Spleen (tissue), 7 donors: ENCODE measurements around the gene GPRIN1.

Experiments
- CTCF ChIP-seq, 11 experiments: fragments of 200-600 bp in 7 of 11; fragments of 450-650 bp in 4 of 11; sonication (generic) in 4 of 11; IDR thresholded peaks in 8 of 11; conservative IDR thresholded peaks in 3 of 11; 1 replicate in 7 of 11; 2 replicates in 4 of 11; pipeline versions ENCODE4 v1.4.0 to v1.8.0; 2016 to 2021; ENCODE audit warnings: antibody characterized with exemption in 11 of 11, inconsistent platforms in 4 of 11, mild to moderate bottlenecking in 1 of 11
- POLR2A ChIP-seq, 3 donors: fragments of 450-650 bp; IDR thresholded peaks; one replicate each; pipeline ENCODE4 v1.5.1; 2017; ENCODE audit warnings: antibody characterized with exemption in 3 of 3, mild to moderate bottlenecking in 1 of 3
- donor health status: DM: no; HTN: no; CAD: no; lungs with moderate emphysema.
- donor health status: DM: no; HTN: no; CAD: no.
- donor health status: DM: no; HTN: no; CAD: no.

GRCh38 chr5:176612008-176612407 lies 2.1 kb upstream of the GPRIN1 start:
- TF ChIP-seq CTCF (IDR thresholded peaks at IDR 0.05 in 8 of 11, conservative IDR thresholded peaks at IDR 0.05 in 3 of 11) = no peak
- TF ChIP-seq POLR2A (IDR thresholded peaks at IDR 0.05) = no peak
